Nephron progenitor cell (in vitro differentiated cells): Measurements from ENCODE around the gene DHRS3.
"Not testable (repeated sequence)": the region's sequence is repeated elsewhere in the genome, so short reads cannot be mapped to it uniquely, and the experiment has no call there.

Experiments
- DNase-seq: peaks from one replicate; pipeline ENCODE4 v3.0.0; 2021
- H3K27ac Mint-ChIP-seq: 2 replicates; pipeline ENCODE4 v1.8.0; 2021; ENCODE audit warnings: mild to moderate bottlenecking, moderate library complexity, mixed read lengths
- H3K27me3 Mint-ChIP-seq: 2 replicates; pipeline ENCODE4 v1.8.0; 2021; ENCODE audit warnings: mild to moderate bottlenecking, low read depth, mixed read lengths; ENCODE audit not compliant: poor library complexity
- H3K36me3 Mint-ChIP-seq: 2 replicates; pipeline ENCODE4 v1.8.0; 2021; ENCODE audit warnings: low read depth, mixed read lengths
- H3K4me1 Mint-ChIP-seq: 2 replicates; pipeline ENCODE4 v1.8.0; 2021; ENCODE audit warnings: mixed read lengths
- H3K4me3 Mint-ChIP-seq: 2 replicates; pipeline ENCODE4 v1.8.0; 2021; ENCODE audit warnings: mild to moderate bottlenecking, moderate library complexity, mixed read lengths
- H3K9me3 Mint-ChIP-seq: 2 replicates; pipeline ENCODE4 v1.8.0; 2021; ENCODE audit warnings: mild to moderate bottlenecking, moderate library complexity, mixed read lengths
- CTCF ChIP-seq: fragments of 200-600 bp; sonication (generic); IDR thresholded peaks from 2 replicates; pipeline ENCODE4 v1.5.0; 2021; ENCODE audit warnings: antibody characterized with exemption

The DHRS3 gene

GRCh38 chr1:12654004-12654567, 36.1 kb upstream of the DHRS3 start:
- no peak overlapping the region for H3K4me3 Mint-ChIP-seq
- H3K9me3 Mint-ChIP-seq: peaks cover 13% of the 10 kb centered on the region
- DNase-seq: no peak
- H3K36me3 Mint-ChIP-seq: no peaks in the 10 kb centered on the region
- peaks cover 26% of the 10 kb centered on the region for H3K4me1 Mint-ChIP-seq
- no peak overlapping the region for H3K27ac Mint-ChIP-seq
- H3K27me3 Mint-ChIP-seq: peaks cover 21% of the 10 kb centered on the region
- no peak for TF ChIP-seq CTCF

GRCh38 chr1:12649971-12650421, 32.0 kb upstream of the DHRS3 start:
- Mint-ChIP-seq H3K4me1 (peaks cover 20% of the 10 kb centered on the region), H3K27ac (peak overlapping the region; percentile 68), H3K4me3 (no peak overlapping the region), H3K9me3 (peaks cover 13% of the 10 kb centered on the region), H3K27me3 (peaks cover 30% of the 10 kb centered on the region), H3K36me3 (no peaks in the 10 kb centered on the region)
- no peak for DNase-seq
- TF ChIP-seq CTCF: no peak

GRCh38 chr1:12648741-12649140, 30.7 kb upstream of the DHRS3 start:
- Mint-ChIP-seq H3K4me1 (peaks cover 8% of the 10 kb centered on the region), H3K36me3 (no peaks in the 10 kb centered on the region)
- no peak for TF ChIP-seq CTCF

GRCh38 chr1:12645401-12645800, 27.4 kb upstream of the DHRS3 start:
- not testable (repeated sequence) for H3K27ac Mint-ChIP-seq, H3K4me1 Mint-ChIP-seq, DNase-seq, H3K4me3 Mint-ChIP-seq
- peaks cover 27% of the 10 kb centered on the region for H3K9me3 Mint-ChIP-seq
- H3K27me3 Mint-ChIP-seq: peaks cover 36% of the 10 kb centered on the region
- H3K36me3 Mint-ChIP-seq: peaks cover 15% of the 10 kb centered on the region

More at GRCh38 chr1:12648741-12649140, 30.7 kb upstream of the DHRS3 start:
- no peak overlapping the region for H3K4me3 Mint-ChIP-seq
- peaks cover 40% of the 10 kb centered on the region for H3K27me3 Mint-ChIP-seq
- DNase-seq: no peak
- no peak overlapping the region for H3K27ac Mint-ChIP-seq
- peaks cover 5% of the 10 kb centered on the region for H3K9me3 Mint-ChIP-seq

GRCh38 chr1:12644829-12645228, 26.8 kb upstream of the DHRS3 start:
- no peak overlapping the region for H3K4me3 Mint-ChIP-seq
- peaks cover 1% of the 10 kb centered on the region for H3K4me1 Mint-ChIP-seq
- peaks cover 33% of the 10 kb centered on the region for H3K9me3 Mint-ChIP-seq
- no peak for DNase-seq
- TF ChIP-seq CTCF: no peak
- H3K27ac Mint-ChIP-seq: no peak overlapping the region
- H3K36me3 Mint-ChIP-seq: peaks cover 21% of the 10 kb centered on the region
- peaks cover 34% of the 10 kb centered on the region for H3K27me3 Mint-ChIP-seq

GRCh38 chr1:12644237-12644636, 26.2 kb upstream of the DHRS3 start:
- Mint-ChIP-seq H3K27ac (no peak overlapping the region), H3K36me3 (peaks cover 21% of the 10 kb centered on the region), H3K4me1 (no peaks in the 10 kb centered on the region), H3K9me3 (peaks cover 39% of the 10 kb centered on the region), H3K4me3 (no peak overlapping the region), H3K27me3 (peaks cover 34% of the 10 kb centered on the region)
- TF ChIP-seq CTCF: no peak
- DNase-seq: no peak
